ENCODE results near the gene CCDC148.
"Not testable (repeated sequence)": the region's sequence is repeated elsewhere in the genome, so short reads cannot be mapped to it uniquely, and the experiment has no call there.

The CCDC148 gene

GRCh38 chr2:158482594-158482993 is 26.0 kb upstream of the CCDC148 start:
- DNase-seq (ENCODE audit: low read depth in 2 of 2) = no peak

- no peak for DNase-seq (ENCODE audit: low read depth in 2 of 2)
Observed at GRCh38 chr2:158481116-158481515, 24.6 kb upstream of the CCDC148 start.

- no peak for DNase-seq (ENCODE audit: low read depth in 2 of 2)
Observed at GRCh38 chr2:158478816-158479215, 22.3 kb upstream of the CCDC148 start.

- DNase-seq (ENCODE audit: low read depth in 2 of 2) = no peak
Observed at GRCh38 chr2:158478237-158478636, 21.7 kb upstream of the CCDC148 start.

GRCh38 chr2:158477202-158477601 is 20.6 kb upstream of the CCDC148 start:
- DNase-seq (ENCODE audit: low read depth in 2 of 2) = no peak

- DNase-seq (ENCODE audit: low read depth in 2 of 2) = not testable (repeated sequence)
Observed at GRCh38 chr2:158474526-158475011, 18.0 kb upstream of the CCDC148 start.

GRCh38 chr2:158473719-158474392 is 17.3 kb upstream of the CCDC148 start:
- DNase-seq (ENCODE audit: low read depth in 2 of 2) = no peak

GRCh38 chr2:158473300-158473699 is 16.7 kb upstream of the CCDC148 start:
- DNase-seq (ENCODE audit: low read depth in 2 of 2) = not testable (repeated sequence)

GRCh38 chr2:158472829-158473228 is 16.3 kb upstream of the CCDC148 start:
- DNase-seq (ENCODE audit: low read depth in 2 of 2) = not testable (repeated sequence)

GRCh38 chr2:158467248-158467647 is 10.7 kb upstream of the CCDC148 start:
- no peak for DNase-seq (ENCODE audit: low read depth in 2 of 2)

GRCh38 chr2:158464426-158465281 is 8.1 kb upstream of the CCDC148 start:
- DNase-seq (ENCODE audit: low read depth in 2 of 2) = no peak

- no peak for DNase-seq (ENCODE audit: low read depth in 2 of 2)
Observed at GRCh38 chr2:158463496-158464095, 7.0 kb upstream of the CCDC148 start.

GRCh38 chr2:158460632-158461297 is 4.2 kb upstream of the CCDC148 start:
- DNase-seq (ENCODE audit: low read depth in 2 of 2) = no peak

- no peak for DNase-seq (ENCODE audit: low read depth in 2 of 2)
Observed at GRCh38 chr2:158459161-158460003, 2.8 kb upstream of the CCDC148 start.

GRCh38 chr2:158458617-158458920 is 2.0 kb upstream of the CCDC148 start:
- DNase-seq (ENCODE audit: low read depth in 2 of 2) = no peak

GRCh38 chr2:158457826-158458616 is 1.5 kb upstream of the CCDC148 start:
- peak; percentile 14 to 21 for DNase-seq (ENCODE audit: low read depth in 2 of 2)

GRCh38 chr2:158457092-158457825 is 706 bp upstream of the CCDC148 start:
- peak; percentile 13 for DNase-seq (ENCODE audit: low read depth in 2 of 2)

GRCh38 chr2:158443606-158444005 is 12.9 kb downstream of the CCDC148 start:
- DNase-seq (ENCODE audit: low read depth in 2 of 2) = no peak

- DNase-seq (ENCODE audit: low read depth in 2 of 2) = not testable (repeated sequence)
Observed at GRCh38 chr2:158439062-158439461, 17.5 kb downstream of the CCDC148 start.

GRCh38 chr2:158433716-158434115 is 22.8 kb downstream of the CCDC148 start:
- DNase-seq (ENCODE audit: low read depth in 2 of 2) = not testable (repeated sequence)

Measured in stimulated activated CD8-positive, alpha-beta memory T cell treated with anti-CD3 and anti-CD28 coated beads, Interleukin-2, amount 100 ng/mL, for 1 hour (primary cell).